ENCODE data around the gene PIAS4.

DNA sequence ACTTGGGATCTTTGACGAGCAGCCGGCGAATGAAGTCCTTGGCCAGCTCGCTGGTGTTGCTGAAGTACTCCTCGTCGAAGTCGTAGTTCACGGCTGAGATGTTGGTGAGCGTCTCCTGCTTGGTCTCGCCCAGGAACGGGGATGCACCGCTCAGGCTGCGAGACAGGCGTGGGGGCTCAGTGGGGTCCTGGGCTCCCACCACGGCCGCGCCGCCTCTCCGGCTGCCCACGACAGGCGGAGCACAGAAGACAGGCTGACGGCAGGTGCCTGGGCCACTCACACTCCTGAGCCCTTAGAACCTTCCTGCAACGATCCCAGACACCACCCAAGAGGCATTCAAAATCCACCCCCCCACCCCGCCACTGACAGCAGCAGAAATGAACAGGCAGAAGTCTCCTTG, 46.5 kb upstream of the PIAS4 start:
- TF ChIP-seq, protein P1, sequence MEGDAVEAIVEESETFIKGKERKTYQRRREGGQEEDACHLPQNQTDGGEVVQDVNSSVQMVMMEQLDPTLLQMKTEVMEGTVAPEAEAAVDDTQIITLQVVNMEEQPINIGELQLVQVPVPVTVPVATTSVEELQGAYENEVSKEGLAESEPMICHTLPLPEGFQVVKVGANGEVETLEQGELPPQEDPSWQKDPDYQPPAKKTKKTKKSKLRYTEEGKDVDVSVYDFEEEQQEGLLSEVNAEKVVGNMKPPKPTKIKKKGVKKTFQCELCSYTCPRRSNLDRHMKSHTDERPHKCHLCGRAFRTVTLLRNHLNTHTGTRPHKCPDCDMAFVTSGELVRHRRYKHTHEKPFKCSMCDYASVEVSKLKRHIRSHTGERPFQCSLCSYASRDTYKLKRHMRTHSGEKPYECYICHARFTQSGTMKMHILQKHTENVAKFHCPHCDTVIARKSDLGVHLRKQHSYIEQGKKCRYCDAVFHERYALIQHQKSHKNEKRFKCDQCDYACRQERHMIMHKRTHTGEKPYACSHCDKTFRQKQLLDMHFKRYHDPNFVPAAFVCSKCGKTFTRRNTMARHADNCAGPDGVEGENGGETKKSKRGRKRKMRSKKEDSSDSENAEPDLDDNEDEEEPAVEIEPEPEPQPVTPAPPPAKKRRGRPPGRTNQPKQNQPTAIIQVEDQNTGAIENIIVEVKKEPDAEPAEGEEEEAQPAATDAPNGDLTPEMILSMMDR (IDR thresholded peaks at IDR 0.05) = no peak
- TF ChIP-seq POLR2A (IDR thresholded peaks at IDR 0.05) (no peak), POLR2AphosphoS5 (IDR thresholded peaks at IDR 0.05) (no peak)
